Ovary (tissue), 9 donors: ENCODE data around the gene MYO5C. TPM values are rescaled to one million over a fixed set of nuclear protein-coding genes. Genes with fewer than 3 reads are reported as not detected.

ENCODE experiments used
- DNase-seq, 5 donors: peaks; one replicate each; pipeline ENCODE4 v3.0.0-alpha.2; 2019 to 2020
- H3K27ac ChIP-seq, 2 donors: fragments of 200-600 bp; one replicate each; pipeline versions ENCODE4 v1.5.1 to v1.8.0; 2019 to 2022
- H3K27me3 ChIP-seq: fragments of 200-600 bp; one replicate; pipeline ENCODE4 v1.8.0; 2022
- H3K36me3 ChIP-seq: fragments of 200-600 bp; sonication (generic); one replicate; pipeline ENCODE4 v1.5.1; 2019
- H3K4me1 ChIP-seq: one replicate; pipeline ENCODE4 v1.8.1; 2013; ENCODE audit warnings: mild to moderate bottlenecking, moderate library complexity; ENCODE audit not compliant: insufficient read depth
- H3K4me3 ChIP-seq: fragments of 200-600 bp; sonication (generic); one replicate; pipeline ENCODE4 v1.5.1; 2017
- H3K9me3 ChIP-seq, 2 donors: fragments of 200-600 bp in 1 of 2; sonication (generic) in 1 of 2; one replicate each; pipeline versions ENCODE4 v1.5.1 to v1.8.1; 2013 to 2019; ENCODE audit warnings: mild to moderate bottlenecking in 1 of 2, moderate library complexity in 1 of 2
- CTCF ChIP-seq, 3 donors: fragments of 450-650 bp in 2 of 3; fragments of 200-600 bp in 1 of 3; IDR thresholded peaks; one replicate each; pipeline versions ENCODE4 v1.5.1 to v1.8.0; 2016 to 2022; ENCODE audit warnings: antibody characterized with exemption in 3 of 3, mild to moderate bottlenecking in 1 of 3
- EP300 ChIP-seq: sonication (generic); formaldehyde crosslinking; IDR thresholded peaks from one replicate; pipeline ENCODE4 v1.6.1; 2017; ENCODE audit warnings: antibody characterized with exemption
- POLR2A ChIP-seq: fragments of 450-650 bp; IDR thresholded peaks from one replicate; pipeline ENCODE4 v1.6.1; 2017; ENCODE audit warnings: antibody characterized with exemption, mild to moderate bottlenecking, moderate library complexity
- WGBS, 3 donors: extraction: QIAGEN DNeasy Blood & Tissue Kit in 1 of 3; methylation state at CpG; one replicate each; pipeline versions ENCODE4 v1.1.5 to v1.1.7; 2013 to 2017; 5-methylcytosine and 5-hydroxymethylcytosine counted together
- intact Hi-C, 4 donors: fragments of 100-400 bp; cut with DNase I; formaldehyde crosslinking; loops; one replicate each; pipeline versions ENCODE4 v1.11.0 to v1.15.1; 2022 to 2023
- polyA plus RNA-seq, 2 donors: library from polyadenylated mRNA; stranded (reverse); fragments of 200-250 nt in 1 of 2; fragments of 350-450 nt in 1 of 2; fragmentation: Illumina TruSeq in 1 of 2; extraction: RNeasy Lipid Tissue Mini Kit (QIAGEN cat#74804) in 1 of 2; gene quantifications; one replicate each; pipeline ENCODE4 v1.2.3, GENCODE V29; 2013 to 2014
- total RNA-seq, 7 donors: library from RNA; depleted of rRNA in 2 of 7; stranded (reverse); fragments of >200 nt in 2 of 7; fragmentation: NEBNext Ultra II Directional in 3 of 7; extraction: Animal tissue kit (Norgen Biotek cat#: 25700) in 3 of 7; gene quantifications; one replicate each; pipeline versions ENCODE4 v1.1.0 to v1.2.4, GENCODE V29; 2016 to 2023
- donor health status: DM: no; HTN: no; CAD: no; lungs with moderate emphysema.
- donor health status: DM: no; HTN: no; CAD: no.
- donor health status: Bipolar disorder and iron deficiency.
- donor health status: DM: yes; HTN: yes; CAD: no.
- donor health status: DM: no; HTN: no; CAD: no.
- donor health status: DM: yes; HTN: yes; CAD: no.

Gene MYO5C
- total and polyA plus RNA-seq, 9 donors = 1.1 to 23.6 (median 7.1) TPM

- no peaks in the 10 kb centered on the region for H3K27me3 ChIP-seq
- DNase-seq = no peak
- no peak for TF ChIP-seq POLR2A
- TF ChIP-seq CTCF (IDR thresholded peaks at IDR 0.05) = no peak
- TF ChIP-seq EP300 = no peak
- H3K9me3 ChIP-seq = no peaks in the 10 kb centered on the region
- intact Hi-C loops = no loop called here
- H3K36me3 ChIP-seq = no peaks in the 10 kb centered on the region
- H3K4me3 ChIP-seq = no peak overlapping the region
- H3K4me1 ChIP-seq = no peaks in the 10 kb centered on the region
- no peak overlapping the region for H3K27ac ChIP-seq
- 85 to 92% (median 87%) methylated on average over 4 of the region's 4 CpGs for WGBS, 3 donors
These were observed 41.2 kb downstream of the MYO5C start for GRCh38 chr15:52254391-52254790.

- WGBS, 3 donors = 56 to 61% (median 58%) methylated on average over 4 of the region's 4 CpGs
- no peak overlapping the region for H3K27ac ChIP-seq
- TF ChIP-seq POLR2A (no peak), CTCF (IDR thresholded peaks at IDR 0.05) (no peak), EP300 (no peak)
These were observed 42.8 kb downstream of the MYO5C start for GRCh38 chr15:52252781-52253180.

GRCh38 chr15:52251144-52251860, 44.3 kb downstream of the MYO5C start:
- H3K4me1 ChIP-seq = no peaks in the 10 kb centered on the region
- H3K9me3 ChIP-seq = no peaks in the 10 kb centered on the region
- no peak overlapping the region for H3K27ac ChIP-seq
- intact Hi-C loops = no loop called here
- no peak overlapping the region for H3K4me3 ChIP-seq
- no peaks in the 10 kb centered on the region for H3K36me3 ChIP-seq
- no peaks in the 10 kb centered on the region for H3K27me3 ChIP-seq
- no peak for DNase-seq
- 84 to 87% (median 85%) methylated on average over 8 of the region's 8 CpGs for WGBS, 3 donors
- TF ChIP-seq CTCF (IDR thresholded peaks at IDR 0.05) (no peak), POLR2A (no peak), EP300 (no peak)

More at GRCh38 chr15:52252781-52253180, 42.8 kb downstream of the MYO5C start:
- Histone ChIP-seq H3K9me3 (no peaks in the 10 kb centered on the region), H3K36me3 (no peaks in the 10 kb centered on the region), H3K4me3 (no peak overlapping the region), H3K4me1 (no peaks in the 10 kb centered on the region), H3K27me3 (no peaks in the 10 kb centered on the region)
- intact Hi-C loops = no loop called here
- DNase-seq = no peak

GRCh38 chr15:52247461-52247860, 48.1 kb downstream of the MYO5C start:
- Histone ChIP-seq H3K4me1 (no peaks in the 10 kb centered on the region), H3K36me3 (no peaks in the 10 kb centered on the region), H3K27me3 (no peaks in the 10 kb centered on the region), H3K27ac (no peak overlapping the region), H3K9me3 (no peaks in the 10 kb centered on the region), H3K4me3 (no peak overlapping the region)
- no peak for TF ChIP-seq EP300
- no peak for TF ChIP-seq CTCF (IDR thresholded peaks at IDR 0.05)
- no peak for TF ChIP-seq POLR2A
- intact Hi-C loops = no loop called here
- no peak for DNase-seq
- 82 to 91% (median 90%) methylated on average over 7 of the region's 7 CpGs for WGBS, 3 donors
